ENCODE measurements around the gene TMEM163.
"Not testable (repeated sequence)": the region's sequence is repeated elsewhere in the genome, so short reads cannot be mapped to it uniquely, and the experiment has no call there.

The TMEM163 gene

DNA sequence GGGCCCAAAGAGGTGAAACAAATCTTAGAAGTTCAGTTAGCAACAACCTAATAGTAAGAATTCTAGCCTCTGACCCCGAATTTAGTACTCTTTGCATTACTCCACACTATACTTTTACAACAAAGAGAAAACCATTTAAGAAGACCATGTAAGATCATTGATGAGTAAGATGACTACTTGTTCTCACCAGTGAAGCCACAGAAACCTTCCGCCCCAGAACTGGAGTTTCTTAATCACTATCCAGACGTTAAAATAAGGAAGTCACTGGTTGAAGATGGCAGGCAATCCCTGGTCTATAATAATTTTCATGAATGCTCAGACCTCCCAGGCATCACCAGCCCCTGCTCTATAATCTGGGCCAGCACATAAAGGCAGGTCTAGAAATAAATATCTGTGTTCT, 95.0 kb downstream of the TMEM163 start:
- in situ Hi-C loops (cut with HindIII; ENCODE audit: low sequenced_read_pairs): no loop called here

GRCh38 chr2:134623046-134623445, 95.8 kb downstream of the TMEM163 start:
- in situ Hi-C loops (cut with HindIII; ENCODE audit: low sequenced_read_pairs): no loop called here

DNA sequence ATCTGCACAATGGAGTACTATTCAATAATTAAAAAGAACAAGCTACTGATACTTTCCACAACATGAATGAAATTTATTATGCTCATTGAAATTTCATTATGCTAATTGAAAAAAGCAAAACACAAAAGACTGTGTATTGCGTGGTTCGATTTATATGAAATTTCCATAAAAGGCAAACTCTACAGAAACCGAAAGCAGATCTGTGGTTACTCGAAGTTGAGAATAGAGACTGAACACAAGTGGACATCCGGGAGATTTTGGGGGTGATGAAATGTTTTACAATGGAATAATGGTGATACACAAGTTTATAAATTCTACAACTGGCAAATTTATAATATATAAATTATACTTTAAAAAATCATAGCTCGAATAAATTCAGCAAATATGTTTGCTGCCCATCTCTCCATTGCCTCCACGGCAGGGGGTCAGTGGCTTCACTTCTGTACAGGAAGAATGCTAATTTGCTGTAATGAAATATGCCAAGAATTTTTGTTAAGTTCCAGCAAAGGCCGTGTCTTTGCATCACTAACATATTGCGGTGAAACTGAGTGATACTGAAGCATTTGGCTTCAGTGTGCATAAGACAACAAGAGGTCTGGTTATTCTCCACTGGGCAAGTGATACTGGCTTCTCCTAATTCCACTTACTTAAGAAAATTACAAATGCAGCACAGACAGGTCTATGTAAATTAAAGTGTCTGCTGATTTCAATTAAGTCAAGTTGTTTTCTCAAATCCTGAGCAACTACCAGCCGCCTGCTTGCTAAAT, 96.7 kb downstream of the TMEM163 start:
- in situ Hi-C loops (cut with HindIII; ENCODE audit: low sequenced_read_pairs): no loop called here

- in situ Hi-C loops (cut with HindIII; ENCODE audit: low sequenced_read_pairs): no loop called here
These were observed 99.5 kb downstream of the TMEM163 start for GRCh38 chr2:134619250-134619649.

DNA sequence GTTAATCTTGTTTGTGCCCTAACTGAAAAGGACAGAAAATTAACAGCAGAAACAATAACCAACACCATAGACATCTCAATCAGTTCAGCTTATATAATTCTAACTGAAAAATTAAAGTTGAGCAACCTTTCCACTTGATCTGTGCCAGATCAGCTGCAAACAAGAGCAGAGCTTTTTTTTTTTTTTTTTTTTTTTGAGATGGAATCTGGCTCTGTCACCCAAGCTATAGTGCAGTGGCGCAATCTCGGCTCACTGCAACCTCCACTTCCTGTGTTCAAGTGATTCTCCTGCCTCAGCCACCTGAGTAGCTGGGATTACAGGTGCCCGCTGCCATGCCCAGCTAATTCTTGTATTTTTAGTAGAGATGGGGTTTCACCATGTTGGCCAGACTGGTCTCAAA, 103.3 kb downstream of the TMEM163 start:
- in situ Hi-C loops (cut with HindIII; ENCODE audit: low sequenced_read_pairs): not testable (repeated sequence)

- in situ Hi-C loops (cut with HindIII; ENCODE audit: low sequenced_read_pairs): no loop called here
These were observed 107.5 kb downstream of the TMEM163 start for GRCh38 chr2:134611316-134611715.

GRCh38 chr2:134610871-134611270, 107.9 kb downstream of the TMEM163 start:
- in situ Hi-C loops (cut with HindIII; ENCODE audit: low sequenced_read_pairs): no loop called here

GRCh38 chr2:134609924-134610513, 108.8 kb downstream of the TMEM163 start:
- in situ Hi-C loops (cut with HindIII; ENCODE audit: low sequenced_read_pairs): no loop called here

- in situ Hi-C loops (cut with HindIII; ENCODE audit: low sequenced_read_pairs): no loop called here
These were observed 114.8 kb downstream of the TMEM163 start for GRCh38 chr2:134603966-134604365.

DNA sequence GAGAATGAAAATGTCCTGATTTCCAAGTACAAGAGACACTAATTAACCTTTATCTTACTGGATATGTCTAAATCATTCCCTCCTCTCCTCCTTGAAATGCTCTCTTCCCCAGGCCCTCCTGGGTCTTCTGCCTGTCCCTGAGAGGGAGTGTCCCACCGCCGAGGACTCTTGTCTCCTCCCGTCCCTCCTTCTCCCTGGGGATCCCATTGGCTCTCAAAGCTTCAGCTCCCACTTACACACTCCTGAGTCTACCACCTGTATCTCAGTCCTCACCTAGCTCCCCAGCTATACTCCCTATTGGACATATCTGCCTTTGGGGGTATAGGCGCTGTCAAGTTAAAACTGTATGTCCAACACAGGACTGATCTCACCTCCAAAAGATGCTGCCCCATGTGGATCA, 116.1 kb downstream of the TMEM163 start:
- in situ Hi-C loops (cut with HindIII; ENCODE audit: low sequenced_read_pairs): no loop called here

- in situ Hi-C loops (cut with HindIII; ENCODE audit: low sequenced_read_pairs): no loop called here
These were observed 117.5 kb downstream of the TMEM163 start for GRCh38 chr2:134601264-134601663.

DNA sequence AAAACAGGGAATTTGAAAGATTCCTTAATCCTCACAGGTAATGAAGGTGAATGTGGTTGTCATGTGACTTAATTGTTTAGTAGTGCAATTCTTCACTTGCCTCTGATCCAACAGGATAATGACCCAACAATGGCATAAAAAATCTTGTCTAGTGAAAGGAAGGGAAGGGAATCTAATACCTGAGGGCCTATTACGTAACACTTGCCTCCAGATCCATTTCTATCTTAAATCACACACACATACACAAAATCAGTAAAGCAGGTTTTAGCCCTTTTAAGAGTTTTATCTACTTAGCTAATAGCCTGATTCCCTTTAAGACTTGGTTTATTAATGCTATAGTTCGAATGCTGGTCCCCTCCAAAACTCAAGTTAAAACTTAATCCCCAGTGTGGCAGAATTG, 118.6 kb downstream of the TMEM163 start:
- in situ Hi-C loops (cut with HindIII; ENCODE audit: low sequenced_read_pairs): no loop called here

DNA sequence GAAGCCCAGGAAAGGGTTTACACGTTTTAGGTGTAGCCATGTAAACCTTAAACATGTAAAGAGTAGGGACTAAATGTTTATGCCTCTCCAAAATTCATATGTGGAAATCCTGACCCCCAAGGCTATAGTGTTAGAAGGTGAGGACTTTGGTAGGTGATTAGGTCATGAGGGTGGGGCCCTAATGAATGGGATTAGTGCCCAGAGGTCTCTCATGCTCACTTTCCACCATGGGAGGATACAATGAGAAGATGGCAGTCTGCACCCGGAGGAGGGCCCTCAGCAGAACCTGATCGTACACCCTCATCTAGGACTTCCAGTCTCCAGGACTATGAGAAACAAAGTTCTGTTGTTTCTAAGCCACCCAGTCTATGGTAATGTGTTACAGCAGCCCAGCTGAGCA, 119.6 kb downstream of the TMEM163 start:
- in situ Hi-C loops (cut with HindIII; ENCODE audit: low sequenced_read_pairs): no loop called here

- in situ Hi-C loops (cut with HindIII; ENCODE audit: low sequenced_read_pairs): no loop called here
These were observed 124.4 kb downstream of the TMEM163 start for GRCh38 chr2:134594399-134594798.

- in situ Hi-C loops (cut with HindIII; ENCODE audit: low sequenced_read_pairs): no loop called here
These were observed 125.3 kb downstream of the TMEM163 start for GRCh38 chr2:134593519-134593918.

GRCh38 chr2:134592377-134592776, 126.4 kb downstream of the TMEM163 start:
- in situ Hi-C loops (cut with HindIII; ENCODE audit: low sequenced_read_pairs): no loop called here

- in situ Hi-C loops (cut with HindIII; ENCODE audit: low sequenced_read_pairs): no loop called here
These were observed 127.3 kb downstream of the TMEM163 start for GRCh38 chr2:134591526-134591925.

DNA sequence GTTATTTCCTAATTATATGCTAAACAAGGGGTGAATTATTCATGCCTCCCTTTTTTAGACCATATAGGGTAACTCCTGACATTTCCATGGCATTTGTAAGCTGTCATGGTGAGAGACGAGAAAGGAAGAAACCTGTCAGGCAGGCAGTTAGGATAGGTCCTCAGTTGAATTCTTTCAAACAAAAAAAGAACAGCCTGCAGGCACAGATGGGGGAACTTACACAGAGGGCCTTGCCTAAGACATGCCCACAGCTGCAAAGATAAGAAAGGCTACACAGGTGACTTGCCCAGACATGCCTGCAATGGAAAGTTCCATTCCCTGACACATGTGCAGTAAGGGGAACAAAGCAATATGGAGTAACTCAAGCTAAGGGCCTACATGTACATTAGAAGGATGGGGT, 128.1 kb downstream of the TMEM163 start:
- in situ Hi-C loops (cut with HindIII; ENCODE audit: low sequenced_read_pairs): no loop called here

- in situ Hi-C loops (cut with HindIII; ENCODE audit: low sequenced_read_pairs): not testable (repeated sequence)
These were observed 129.4 kb downstream of the TMEM163 start for GRCh38 chr2:134589171-134590083.

DNA sequence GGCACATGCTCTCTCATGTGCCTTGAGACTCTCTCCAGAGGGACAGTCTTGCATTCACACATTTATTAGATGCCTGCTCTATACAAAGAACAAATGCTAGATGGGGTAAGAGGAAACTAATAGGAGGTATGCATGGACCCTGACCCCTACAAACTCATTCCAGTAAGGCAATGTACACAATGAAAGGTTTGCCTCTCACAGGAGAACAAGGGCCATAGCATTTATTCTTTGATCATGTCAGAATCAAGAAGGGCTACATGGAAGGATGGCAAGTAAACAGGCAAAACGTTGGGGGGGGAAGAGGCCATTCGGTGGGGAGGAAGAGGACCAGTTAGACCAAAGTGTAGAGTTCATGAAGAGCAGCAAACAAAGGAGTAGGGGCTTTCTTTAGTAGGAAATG, 130.2 kb downstream of the TMEM163 start:
- in situ Hi-C loops (cut with HindIII; ENCODE audit: low sequenced_read_pairs): no loop called here

DNA sequence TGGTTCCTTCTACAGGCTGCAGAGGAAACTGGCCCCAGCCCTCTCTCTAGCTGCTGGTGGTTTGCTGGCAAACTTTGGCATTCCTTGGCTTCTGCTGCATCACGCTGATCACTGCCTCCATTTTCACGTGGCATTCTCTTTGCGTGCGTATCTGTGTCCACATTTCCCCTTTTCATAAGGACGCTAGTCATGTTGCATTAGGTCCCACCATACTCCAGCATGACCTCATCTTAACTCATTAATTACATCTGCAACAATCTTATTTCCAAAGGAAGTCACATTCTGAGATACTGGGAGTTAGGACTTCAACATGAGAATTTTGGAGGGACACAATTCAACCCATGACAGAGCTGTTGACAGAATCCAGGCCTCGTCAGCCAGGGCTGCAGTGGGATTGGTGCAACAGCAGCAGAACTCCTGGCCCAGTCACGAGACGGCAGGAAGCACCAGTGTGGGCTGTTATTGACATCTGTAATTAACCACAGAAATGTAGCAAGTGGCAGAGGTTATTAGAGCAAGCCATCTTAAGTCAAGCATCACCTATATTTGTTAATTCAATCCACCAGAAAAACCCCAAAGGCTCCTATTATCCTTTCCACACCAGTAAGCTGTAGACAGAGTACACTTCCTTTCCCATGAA, 132.4 kb downstream of the TMEM163 start:
- in situ Hi-C loops (cut with HindIII; ENCODE audit: low sequenced_read_pairs): no loop called here
